UCSD-AML1 (cell line): ENCODE measurements around the gene CKM.
"Not testable (repeated sequence)": the region's sequence is repeated elsewhere in the genome, so short reads cannot be mapped to it uniquely, and the experiment has no call there.

ENCODE experiments used
- DNase-seq: peaks from one replicate; lab custom pipeline; 2025; ENCODE audit not compliant: unreplicated experiment; lab: John Stamatoyannopoulos, UW

CKM gene

GRCh38 chr19:45349430-45349941 lies 26.8 kb upstream of the CKM start:
- no peak for DNase-seq

GRCh38 chr19:45349126-45349415 lies 26.4 kb upstream of the CKM start:
- no peak for DNase-seq

- no peak for DNase-seq
Observed at GRCh38 chr19:45348367-45349125, 25.9 kb upstream of the CKM start.

- no peak for DNase-seq
Observed at GRCh38 chr19:45347570-45348366, 25.1 kb upstream of the CKM start.

GRCh38 chr19:45346449-45346848 lies 23.8 kb upstream of the CKM start:
- no peak for DNase-seq

- no peak for DNase-seq
Observed at GRCh38 chr19:45345506-45345860, 22.8 kb upstream of the CKM start.

- DNase-seq: no peak
Observed at GRCh38 chr19:45344621-45345505, 22.2 kb upstream of the CKM start.

GRCh38 chr19:45342911-45343310 lies 20.2 kb upstream of the CKM start:
- DNase-seq: no peak

GRCh38 chr19:45340899-45341453 lies 18.3 kb upstream of the CKM start:
- DNase-seq: no peak

- no peak for DNase-seq
Observed at GRCh38 chr19:45340232-45340898, 17.7 kb upstream of the CKM start, which contains the start of gene KLC3. Gene KLC3 (plus strand): TSS chr19:45340750. CDS start chr19:45345542, 4,792 bp downstream.

GRCh38 chr19:45339629-45340028 lies 17.0 kb upstream of the CKM start:
- DNase-seq: no peak

- DNase-seq: no peak
Observed at GRCh38 chr19:45336696-45337251, 14.1 kb upstream of the CKM start.

- not testable (repeated sequence) for DNase-seq
Observed at GRCh38 chr19:45334881-45335280, 12.2 kb upstream of the CKM start.

- DNase-seq: no peak
Observed at GRCh38 chr19:45333609-45334303, 11.1 kb upstream of the CKM start.

GRCh38 chr19:45331411-45331810 lies 8.7 kb upstream of the CKM start:
- no peak for DNase-seq

GRCh38 chr19:45327404-45328143 lies 4.9 kb upstream of the CKM start:
- no peak for DNase-seq

- no peak for DNase-seq
Observed at GRCh38 chr19:45324349-45324907, 1.8 kb upstream of the CKM start.

- no peak for DNase-seq
Observed at GRCh38 chr19:45323671-45324081, 1.0 kb upstream of the CKM start.

GRCh38 chr19:45322311-45322710 lies 364 bp downstream of the CKM start:
- no peak for DNase-seq
